NCI-H1092 (cell line): ENCODE results near the gene PLXNA1.

Experiments used
- DNase-seq: peaks from one replicate; lab custom pipeline; 2025; lab: John Stamatoyannopoulos, UW

The PLXNA1 gene

DNA sequence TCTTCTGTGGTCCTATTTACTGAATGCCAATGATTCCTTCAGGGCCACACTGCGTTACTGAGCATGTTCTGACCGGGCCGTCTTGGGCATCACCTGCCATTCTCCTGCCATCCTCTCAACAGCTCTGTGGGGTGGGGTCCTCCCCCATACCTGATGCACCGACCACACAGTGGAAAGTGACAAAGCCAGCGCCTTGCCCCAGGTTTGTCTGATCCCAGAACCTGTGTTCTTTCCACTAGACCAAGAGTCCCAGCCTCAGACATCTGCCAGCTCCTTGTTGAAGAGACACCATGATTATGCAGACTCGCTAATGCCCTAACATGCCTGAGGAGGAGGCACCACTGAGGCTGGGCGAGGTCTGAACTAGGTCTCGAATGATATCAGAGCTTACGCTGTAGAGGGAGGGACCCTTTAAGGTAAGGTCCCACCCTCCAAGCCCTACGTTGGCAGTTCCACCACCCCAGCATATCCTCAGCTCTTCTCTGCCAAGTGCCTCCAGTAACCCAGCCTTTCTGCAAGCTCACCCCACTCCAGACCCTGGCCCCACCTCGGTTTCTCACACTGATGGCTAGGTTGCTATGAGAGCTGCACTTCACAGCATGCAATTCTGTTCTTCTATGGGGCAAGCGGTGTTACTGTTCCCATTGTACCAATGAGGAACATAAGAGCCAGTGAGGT, 29.8 kb upstream of the PLXNA1 start:
- no peak for DNase-seq

DNA sequence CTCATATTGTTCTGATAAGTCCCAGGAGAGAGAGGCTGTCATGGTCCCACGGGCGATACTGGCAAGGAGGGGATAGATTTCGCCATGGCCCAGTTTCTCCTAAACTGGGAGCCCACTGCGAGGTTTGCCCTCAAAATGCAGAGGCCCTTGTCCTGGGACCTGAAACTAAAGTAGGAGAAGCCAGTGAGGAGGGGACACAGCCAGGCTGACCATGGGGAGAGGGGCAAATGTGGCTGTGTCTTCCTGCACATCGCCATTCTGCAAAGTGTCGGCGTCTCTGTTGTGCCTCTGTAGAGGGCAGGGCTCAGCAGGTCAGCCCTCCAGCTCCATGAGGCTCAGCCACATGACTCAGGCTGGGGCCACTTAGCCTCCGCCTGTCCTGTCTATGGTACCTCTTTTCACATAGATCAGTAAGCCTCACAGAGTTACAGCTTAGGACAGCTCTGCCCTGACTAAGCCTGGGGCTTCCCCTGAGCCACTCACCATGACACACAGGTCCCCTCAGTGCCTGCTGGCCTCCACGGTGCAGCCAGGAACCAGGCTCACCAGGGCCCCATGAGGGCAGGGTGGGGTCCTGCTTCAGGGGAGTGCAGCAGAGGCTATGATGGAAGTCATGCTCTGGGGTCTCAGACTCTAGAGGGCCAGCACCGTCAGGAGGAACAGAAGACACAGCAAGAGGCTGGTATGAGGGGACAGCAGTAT, 28.6 kb upstream of the PLXNA1 start:
- DNase-seq, result no peak

DNA sequence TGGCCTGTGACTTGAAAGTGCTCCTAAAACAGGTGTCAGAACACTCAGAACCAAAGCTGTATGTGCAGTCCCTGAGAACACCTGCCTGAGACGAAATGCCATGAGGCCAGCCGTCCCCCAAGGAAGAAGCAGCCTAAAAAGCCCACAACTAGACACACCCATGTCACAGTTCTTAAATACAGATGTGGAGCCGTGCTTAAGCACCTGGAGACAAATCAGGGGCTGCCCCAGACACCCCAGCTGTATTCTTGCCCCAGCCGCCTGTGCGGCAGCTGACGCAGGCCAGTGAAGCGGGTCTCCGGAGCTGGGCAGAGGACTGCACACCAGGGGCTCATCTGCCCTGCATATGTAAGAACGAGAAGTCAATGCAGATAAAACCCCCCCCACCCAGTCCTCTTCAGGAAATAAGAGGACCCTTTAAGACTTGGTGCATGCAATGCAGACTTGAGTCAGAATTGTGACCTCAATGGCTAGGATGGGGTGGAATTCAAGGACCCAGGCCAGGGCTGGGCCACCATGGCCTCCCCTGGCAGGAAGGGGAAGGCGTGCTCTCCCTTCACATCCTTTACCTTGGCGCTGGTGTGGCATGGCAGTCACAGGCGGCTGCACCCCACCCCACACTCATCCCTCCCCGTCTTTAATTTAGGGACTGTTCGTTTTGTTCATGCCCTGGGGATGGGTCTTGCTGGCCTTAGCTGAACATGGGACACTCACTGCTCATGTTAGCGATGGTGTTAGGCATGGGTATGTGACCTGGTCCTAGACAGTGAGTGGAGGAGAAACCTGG, 27.7 kb upstream of the PLXNA1 start:
- DNase-seq, result no peak

DNA sequence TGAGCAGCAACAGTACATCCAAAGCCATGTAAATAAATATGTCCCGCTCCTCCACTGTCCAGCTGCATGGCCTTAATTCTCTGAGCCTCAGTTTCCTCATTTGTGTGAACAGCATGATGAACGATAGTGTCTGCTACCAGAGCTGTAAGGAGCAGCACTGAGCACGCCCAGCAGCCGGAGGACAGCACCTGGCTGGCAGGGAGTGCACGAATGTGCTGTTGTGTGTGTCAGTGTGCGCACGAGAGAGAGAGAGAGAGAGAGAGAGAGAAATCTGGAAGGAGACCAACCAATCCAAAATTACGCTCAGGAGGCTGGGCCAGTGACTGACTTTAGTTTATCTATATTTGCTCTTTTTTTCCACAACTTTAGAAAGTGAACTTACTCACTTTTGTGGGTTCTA, 26.6 kb upstream of the PLXNA1 start:
- no peak for DNase-seq

DNA sequence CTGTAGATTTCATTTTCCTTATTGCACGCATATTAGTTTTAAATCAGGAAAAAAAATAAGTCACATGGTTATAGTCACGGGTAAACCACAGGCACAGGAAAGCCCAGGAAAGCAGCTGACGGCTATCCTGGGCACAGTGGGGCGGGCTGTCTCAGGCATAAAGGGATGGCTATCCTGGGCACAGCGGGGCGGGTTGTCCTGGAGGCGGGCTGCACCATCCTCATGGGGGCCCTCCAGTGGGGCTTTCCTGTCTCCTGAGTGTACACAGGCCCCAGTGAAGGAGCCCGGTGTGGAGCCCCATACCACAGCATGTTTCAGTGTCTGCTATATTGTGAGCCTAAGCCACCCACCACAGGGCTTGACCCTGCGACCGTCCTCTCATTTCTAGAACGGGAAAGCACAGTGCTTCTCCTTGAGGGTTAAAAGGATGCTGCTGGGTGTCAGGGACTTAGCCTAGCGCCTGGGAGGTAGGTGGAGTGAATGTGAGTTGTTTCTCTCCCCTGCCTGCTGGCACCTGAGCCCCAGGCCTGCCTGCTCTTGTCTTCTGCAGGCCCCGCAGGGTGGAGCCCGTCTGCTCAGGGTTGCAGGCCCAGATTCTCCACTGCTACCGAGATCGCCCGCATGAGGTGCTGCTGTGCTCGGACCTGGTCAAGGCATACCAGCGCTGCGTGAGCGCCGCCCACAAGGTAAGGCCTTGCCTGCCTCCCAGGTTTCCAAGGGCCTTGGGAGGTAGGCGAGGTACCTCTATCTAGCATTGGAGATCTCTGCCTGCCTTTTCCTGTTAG, 25.9 kb upstream of the PLXNA1 start:
- DNase-seq, result no peak

DNA sequence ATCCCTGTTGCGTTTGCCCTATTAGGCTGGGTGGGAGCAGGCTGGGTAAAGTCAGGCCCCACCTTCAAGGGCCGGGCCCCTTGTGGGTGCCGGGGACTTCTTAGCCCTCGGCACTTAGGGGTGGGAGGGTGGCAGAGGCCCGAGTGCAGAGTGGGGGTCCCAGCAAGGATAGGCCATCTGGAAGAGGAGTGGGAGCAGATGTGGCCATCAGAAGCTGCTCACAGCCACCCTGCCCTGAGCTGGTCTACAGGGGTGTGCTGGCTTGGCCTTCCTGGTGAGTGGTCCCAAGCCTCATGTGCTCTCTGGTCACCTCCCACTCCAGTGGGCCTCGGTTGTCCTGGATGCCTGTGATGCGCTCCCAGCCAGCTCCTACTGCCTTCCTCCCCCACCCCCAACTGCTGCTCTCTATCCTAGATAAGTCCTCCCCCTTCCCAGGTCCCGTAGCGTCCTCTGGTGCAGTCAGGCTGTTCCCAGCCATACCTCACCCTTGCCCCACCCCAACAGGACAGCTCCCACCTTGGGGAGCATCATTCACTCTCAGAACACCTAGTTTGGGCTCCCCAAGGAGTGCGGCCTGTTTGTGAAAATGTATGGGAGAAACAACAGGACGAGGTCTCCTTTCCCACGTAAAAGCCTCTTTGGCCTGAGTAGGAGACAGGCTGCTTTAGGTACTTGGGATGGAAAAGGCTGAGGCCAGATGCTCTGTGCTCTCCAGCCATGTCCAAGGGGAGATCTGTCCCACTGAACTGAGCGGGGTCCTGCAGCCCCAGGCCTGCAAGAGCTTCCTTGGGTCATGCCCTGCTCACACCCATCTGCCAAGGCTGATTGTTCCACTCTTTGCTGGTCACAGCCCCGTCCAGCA, 24.9 kb upstream of the PLXNA1 start:
- no peak for DNase-seq

DNA sequence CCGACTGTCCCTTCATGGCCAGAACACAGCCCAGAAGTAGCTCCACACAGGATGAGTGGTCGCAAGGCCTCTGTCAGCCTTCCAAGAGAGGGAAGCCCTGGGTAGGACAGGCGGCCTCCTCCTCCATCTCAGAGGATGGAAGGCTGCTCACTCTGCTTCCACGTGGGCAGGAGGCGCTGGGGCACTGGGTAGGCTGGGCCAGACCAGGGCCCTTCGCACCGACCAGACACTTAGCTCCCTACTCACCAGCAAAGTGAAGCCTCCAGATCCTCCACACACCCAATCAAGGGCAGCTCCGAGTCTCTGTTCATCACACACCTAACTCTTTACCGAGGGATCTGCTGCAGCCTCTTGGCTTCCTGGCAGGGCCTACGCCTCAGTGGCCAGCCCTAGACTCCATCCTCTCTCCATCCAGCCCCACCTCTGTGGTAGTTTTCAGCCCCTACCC, 24.3 kb upstream of the PLXNA1 start:
- no peak for DNase-seq

DNA sequence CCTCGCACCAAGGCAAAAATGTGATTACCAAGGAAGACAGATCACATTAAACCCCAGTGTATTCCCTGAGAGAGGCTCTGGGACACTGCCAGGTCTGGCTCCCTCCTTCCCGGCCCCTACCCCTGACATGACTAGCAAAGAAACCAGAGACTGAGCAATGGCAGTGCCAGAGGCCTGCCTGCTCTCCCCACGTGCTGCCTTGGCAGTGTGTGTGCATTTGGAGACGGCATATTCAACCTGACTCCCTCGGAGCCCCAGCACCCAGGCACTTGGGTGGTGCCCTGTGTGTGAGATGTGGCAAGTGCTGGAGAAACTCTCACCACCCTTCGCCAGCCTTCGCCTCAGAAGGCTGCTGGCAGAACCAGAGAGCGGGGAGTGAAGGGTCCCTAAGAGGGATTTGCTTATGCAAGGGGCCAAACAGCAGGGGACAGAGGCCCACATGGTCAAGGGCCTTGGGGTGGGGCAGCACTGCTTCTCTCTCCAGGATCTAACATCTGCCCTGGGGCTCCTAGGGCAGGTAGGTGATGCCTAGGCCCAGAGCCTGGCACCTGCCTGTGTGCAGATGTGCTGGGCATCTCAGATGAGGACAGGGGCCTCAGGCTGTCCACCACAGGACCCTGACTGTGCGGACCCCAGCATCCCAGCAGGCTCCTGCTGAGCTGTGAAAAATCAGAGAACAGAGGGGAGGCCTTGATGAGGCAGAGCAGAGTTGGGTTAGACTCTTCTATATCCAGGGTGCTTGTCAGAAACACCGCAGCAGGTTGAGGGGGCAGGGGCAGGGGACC, 23.6 kb upstream of the PLXNA1 start:
- no peak for DNase-seq

DNA sequence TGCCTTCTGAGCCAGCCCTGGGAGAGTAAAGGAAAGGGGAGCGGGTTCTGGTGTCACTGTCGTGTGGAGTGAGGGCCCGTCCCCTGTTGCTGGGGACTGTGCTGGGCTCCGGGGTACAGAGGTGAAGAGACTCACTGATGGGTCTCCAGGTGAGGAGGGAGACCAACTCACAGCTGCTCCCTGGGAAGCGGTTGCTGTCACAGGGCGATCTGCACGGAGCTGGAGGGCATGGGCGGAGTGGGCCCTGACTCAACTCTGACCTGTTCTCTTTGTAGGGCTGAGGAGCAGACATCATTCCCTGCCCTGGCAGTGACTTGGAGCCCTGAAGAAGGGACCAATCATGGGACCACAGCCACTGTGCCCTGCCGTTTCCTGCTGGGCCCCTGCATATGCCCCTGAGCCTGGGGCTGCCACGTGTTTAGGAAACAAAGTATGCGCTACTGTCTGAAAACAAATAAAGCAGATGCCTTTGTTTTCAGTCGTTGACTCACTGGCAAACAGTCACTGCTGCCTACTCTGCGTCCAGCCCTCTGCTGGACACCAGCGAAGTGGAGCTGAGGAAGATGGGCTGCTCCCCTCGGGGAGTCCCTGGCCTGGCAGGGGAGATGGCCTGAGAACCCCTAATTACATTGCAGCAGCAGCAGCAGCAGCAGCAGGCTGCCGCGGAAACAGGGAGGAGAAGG, 22.9 kb upstream of the PLXNA1 start:
- no peak for DNase-seq

DNA sequence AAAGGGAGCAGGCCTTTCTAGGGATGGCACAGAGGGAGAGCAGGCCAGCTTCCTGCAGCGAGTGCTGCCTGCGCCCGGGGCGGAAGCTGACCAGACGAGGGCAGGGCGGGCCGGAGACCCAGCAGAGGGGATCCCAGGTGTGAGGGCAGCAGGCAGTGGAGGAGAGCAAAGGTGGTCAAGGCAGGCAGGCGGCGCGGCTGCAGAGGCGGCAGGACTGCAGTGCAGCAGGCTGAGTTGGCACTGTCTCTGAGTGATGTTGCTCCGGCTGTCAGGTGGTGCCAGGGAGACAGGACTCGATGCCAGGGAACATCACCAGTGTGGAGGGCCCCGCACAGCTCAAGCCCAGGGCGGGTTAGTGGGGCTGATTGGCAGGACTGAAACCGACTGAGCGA, 22.3 kb upstream of the PLXNA1 start:
- DNase-seq, result no peak

DNA sequence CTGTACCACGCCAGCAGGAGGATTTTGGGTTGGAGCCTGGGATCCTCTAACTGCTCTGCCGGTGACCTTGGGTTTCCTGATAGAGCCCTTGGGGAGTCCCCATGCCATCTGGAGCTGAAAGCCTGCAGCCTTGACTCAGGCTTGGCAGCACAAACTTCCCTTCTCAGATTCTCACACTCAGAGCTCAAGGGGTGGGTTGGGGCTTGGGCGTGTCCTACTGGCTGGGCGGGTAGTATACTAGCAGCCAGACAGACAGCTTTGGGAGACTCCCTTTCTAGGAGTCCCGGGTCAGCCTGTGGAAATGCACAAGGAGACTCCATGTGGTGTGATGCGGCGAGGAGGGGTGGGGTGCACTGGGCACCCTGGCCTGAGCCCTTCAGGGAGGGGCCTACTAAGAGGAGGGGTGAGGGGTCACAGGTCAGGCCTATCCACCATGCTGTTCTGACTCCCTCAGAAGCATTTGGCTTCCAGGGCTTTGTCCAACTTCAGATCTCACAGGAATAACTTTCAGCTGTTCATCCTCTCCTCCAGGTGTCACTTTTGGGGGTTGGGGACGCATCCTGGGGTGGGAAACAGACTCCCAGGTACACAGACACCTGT, 21.6 kb upstream of the PLXNA1 start:
- DNase-seq, result no peak

DNA sequence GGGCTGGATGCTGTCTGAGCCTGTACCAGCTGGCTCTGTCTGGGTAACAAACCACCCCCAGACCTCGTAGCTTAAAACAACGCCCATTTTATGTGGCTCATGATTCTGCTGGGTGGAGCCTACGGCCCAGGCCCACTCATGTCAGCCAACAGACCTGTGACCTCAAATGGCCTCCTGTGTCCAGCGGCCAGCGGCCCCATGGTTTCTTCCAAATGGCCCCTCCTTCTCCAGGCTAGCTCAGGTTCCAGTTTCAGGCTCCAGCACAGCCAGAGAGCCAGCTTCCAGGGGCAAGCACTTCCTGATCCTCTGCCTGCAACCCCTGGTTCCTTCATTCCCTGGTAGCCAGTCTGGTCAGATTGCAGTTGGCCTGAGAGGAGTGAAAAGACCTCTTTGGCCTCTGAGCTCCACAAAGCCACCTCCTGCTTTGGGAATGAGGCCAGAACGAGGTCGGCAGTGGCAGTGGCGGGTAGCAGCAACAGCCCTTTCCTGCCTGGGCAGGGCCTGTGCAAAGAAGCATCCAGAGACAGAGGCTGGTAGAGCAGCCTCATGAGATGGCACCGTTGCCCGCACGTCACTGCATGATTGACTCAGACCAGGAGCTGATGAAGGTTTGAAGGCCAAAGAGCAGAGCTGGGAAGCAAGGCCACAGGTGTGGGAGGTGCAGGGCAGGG, 21.0 kb upstream of the PLXNA1 start:
- DNase-seq, result no peak

DNA sequence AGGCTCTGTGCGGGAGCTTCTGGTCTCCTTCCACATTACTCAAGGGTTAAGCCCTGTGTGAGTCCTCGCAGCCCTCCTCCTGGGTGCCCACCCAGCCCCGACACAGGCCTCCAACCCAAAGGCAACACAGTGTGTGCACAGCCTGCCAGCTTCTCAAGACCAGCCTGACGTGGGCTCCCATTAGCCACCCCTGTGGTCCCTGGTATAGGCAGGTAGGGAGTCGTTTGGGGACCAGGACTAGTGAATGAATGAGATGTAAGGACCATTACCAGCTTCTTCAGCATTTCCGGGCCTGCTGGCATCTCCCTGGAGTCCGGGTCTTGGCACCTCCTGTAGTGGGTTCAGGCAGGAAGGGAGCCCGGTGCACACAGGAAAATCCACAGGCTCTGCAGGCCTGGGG, 20.2 kb upstream of the PLXNA1 start:
- DNase-seq, result no peak

DNA sequence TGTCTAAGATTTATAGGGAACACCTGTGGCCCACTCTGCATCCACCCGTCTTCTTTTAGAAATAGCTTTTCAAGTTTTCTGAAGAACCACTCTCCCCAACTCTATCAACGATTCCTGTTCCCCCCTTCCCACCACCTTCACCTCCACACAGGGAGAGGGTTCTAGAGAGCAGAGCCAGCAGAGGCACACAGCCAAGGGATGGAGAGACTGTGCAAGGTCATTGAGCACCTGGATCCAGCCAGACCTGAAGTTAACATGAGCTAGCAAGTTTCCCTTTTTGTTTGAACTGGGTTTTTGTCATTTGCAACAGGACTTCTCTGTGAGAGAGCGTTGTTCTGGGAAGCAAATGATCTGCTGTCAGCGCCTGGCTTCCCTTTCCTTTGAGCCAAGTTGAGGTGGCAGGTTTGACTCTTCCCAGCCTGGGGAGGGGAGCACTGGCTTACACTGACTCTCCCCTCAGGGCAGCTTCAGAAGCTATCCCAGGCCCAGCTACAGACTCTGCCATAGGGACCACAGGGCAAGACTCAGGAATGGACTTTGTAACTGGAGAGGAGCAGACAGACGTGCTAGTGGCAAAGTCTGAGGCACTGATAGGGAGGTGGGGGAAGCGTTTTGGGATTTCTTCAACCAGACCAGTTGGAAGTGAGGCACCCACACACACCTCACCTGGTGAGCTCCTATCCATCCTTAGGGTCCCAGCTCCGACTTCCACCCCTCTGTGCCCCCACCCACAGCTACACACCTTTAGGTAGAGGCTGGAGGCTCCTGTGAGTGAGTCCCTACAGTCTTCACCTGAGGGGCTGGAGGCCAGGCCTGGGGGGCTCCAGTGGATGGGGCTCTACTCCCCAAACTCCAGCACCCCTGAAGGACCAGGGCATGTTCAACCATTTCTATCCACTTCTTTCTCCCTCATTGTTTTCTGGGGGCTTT, 19.4 kb upstream of the PLXNA1 start:
- no peak for DNase-seq

DNA sequence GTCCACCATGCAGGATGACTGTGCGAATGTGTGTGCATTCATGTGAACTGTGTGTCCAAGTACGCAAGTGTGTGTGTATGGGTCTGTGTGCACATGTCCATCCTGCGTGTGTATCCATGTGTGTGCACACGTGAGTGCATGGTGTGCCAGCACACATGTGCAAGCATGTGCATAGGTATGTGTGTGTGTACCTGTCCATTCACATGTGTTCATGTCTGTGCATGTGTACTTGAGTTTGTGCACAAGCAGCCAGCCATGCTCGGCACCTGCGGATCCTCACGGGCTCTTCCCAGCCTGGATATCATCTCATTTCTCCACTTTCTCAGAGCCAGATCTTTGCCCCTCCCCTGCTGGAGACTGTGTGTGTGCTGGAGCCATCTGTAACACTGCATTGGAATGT, 18.7 kb upstream of the PLXNA1 start:
- DNase-seq, result no peak

DNA sequence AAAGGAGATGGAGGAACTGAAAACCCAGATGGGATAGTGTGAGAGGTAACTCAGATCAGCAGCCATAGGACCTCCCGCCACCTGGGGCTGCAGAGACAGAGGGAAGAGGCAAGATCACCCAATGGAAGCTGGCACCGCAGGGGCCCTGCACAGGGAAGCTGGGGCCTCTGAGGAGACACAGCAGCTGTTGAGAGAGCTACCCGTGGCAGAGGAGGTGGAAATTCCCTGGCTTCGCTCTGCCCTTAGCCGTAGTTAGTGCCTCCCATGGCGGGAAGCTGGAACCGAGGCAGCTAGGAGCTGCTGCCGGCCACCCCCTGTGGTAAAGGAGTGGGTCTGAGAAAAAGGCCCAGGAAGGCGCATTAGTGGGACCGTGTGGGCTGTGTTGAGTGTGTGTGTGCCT, 18.0 kb upstream of the PLXNA1 start:
- no peak for DNase-seq

DNA sequence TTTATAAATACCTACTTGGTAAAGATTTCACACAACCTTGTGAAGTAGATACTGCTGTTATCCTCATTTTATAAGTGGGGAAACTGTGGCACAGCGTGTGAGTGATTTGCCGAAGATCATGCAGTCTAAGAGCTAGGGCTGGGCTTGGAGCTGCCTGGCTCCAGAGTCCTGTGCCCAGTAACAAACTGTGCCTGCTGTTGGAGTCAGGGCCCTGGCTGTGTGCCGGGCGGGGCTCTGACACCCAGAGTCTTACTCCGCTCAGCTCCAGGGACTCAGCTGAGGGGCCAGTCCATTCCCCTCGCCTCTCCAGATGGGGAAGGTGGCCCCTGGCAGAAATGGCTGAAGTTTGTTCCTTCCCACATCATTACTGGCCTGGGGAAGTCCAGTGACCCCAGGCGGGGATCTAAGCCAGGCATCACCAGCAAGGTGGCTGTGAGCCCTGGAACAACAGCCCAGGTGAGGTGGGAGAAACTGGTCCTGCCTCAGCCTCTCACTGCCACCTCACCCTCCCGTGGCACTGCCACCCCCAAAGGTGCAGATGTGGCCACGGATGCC, 17.3 kb upstream of the PLXNA1 start:
- no peak for DNase-seq

DNA sequence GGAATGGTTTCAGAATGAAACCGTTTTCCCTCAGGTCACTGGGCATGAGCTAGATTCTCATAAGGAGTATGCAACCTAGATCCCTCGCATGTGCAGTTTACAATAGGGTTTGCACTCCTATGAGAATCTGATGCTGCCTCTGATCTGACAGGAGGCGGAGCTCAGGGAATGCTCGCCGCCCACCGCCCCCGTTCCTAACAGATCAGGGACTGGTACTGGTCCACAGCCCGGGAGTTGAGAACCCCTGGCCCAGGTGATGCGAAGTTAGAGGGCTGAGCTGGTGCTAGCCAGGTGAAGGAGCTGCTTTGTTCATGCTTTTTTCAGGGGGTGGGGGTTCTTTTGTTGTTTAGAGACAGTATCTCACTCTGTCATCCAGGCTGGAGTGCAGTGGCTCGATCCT, 15.5 kb upstream of the PLXNA1 start:
- no peak for DNase-seq
